SK-N-SH (cell line): ENCODE data around the gene OPCML.

Source experiments
- CHD2 ChIP-seq: fragments of 150-350 bp; IDR thresholded peaks from 2 replicates; pipeline ENCODE4 v1.6.1; 2018; ENCODE audit warnings: low read length; ENCODE audit not compliant: partially characterized antibody
- CTCF ChIP-seq: fragments of 200-600 bp; sonication (generic); IDR thresholded peaks from 2 replicates; pipeline ENCODE4 v1.6.1; 2017; ENCODE audit warnings: antibody characterized with exemption, mild to moderate bottlenecking, moderate library complexity
- ELF1 ChIP-seq: IDR thresholded peaks from 2 replicates; pipeline ENCODE4 v1.4.0; 2012
- EZH2phosphoT487 ChIP-seq: fragments of 200-600 bp; sonication (generic); IDR thresholded peaks from 2 replicates; pipeline ENCODE4 v1.6.1; 2017; ENCODE audit warnings: low read depth, mixed run types, mild to moderate bottlenecking, antibody characterized with exemption, moderate library complexity, borderline replicate concordance
- GABPA ChIP-seq: IDR thresholded peaks from 2 replicates; pipeline ENCODE4 v1.4.0; 2012; ENCODE audit warnings: low read depth, mild to moderate bottlenecking
- SIN3A ChIP-seq: IDR thresholded peaks from 2 replicates; pipeline ENCODE4 v1.6.1; 2012; ENCODE audit warnings: low read depth, mild to moderate bottlenecking, low read length, moderate library complexity, borderline replicate concordance
- SMC3 ChIP-seq: IDR thresholded peaks from 2 replicates; pipeline ENCODE4 v1.6.1; 2012; ENCODE audit warnings: low read depth, low read length, improper control_type of control experiment
- TAF1 ChIP-seq: IDR thresholded peaks from 2 replicates; pipeline ENCODE4 v1.6.1; 2012; ENCODE audit warnings: low read depth, mild to moderate bottlenecking, low read length, moderate library complexity, borderline replicate concordance

GRCh38 chr11:132742929-132743328 lies 789.4 kb downstream of the OPCML start:
- TF ChIP-seq EZH2phosphoT487 = no peak
- no peak for TF ChIP-seq CTCF
- no peak for TF ChIP-seq CHD2
- TF ChIP-seq TAF1 = no peak
- TF ChIP-seq ELF1 = no peak
- TF ChIP-seq SMC3 = no peak
- no peak for TF ChIP-seq GABPA
- TF ChIP-seq SIN3A = no peak
